Body of pancreas (tissue), 4 donors: ENCODE measurements around the gene CCDC60. TPM values are rescaled to one million over a fixed set of nuclear protein-coding genes. Genes with fewer than 3 reads are reported as not detected.

Source experiments
- ATAC-seq: fragments of 150-250 bp; one replicate; pipeline ENCODE4 v1.9.1; 2016
- DNase-seq, 4 donors: peaks; one replicate each; pipeline ENCODE4 v3.0.0-alpha.2; 2019
- H3K27ac ChIP-seq, 4 donors: fragments of 200-600 bp; sonication (generic); 1 replicate in 3 of 4; 2 replicates in 1 of 4; pipeline versions ENCODE4 v1.5.1 to v1.6.1; 2016 to 2019; ENCODE audit warnings: mild to moderate bottlenecking in 1 of 4, mixed read lengths in 1 of 4, moderate library complexity in 1 of 4
- H3K27me3 ChIP-seq, 2 donors: fragments of 200-600 bp; sonication (generic); one replicate each; pipeline ENCODE4 v1.6.0; 2016; ENCODE audit warnings: mild to moderate bottlenecking in 1 of 2
- H3K36me3 ChIP-seq, 2 donors: fragments of 200-600 bp; sonication (generic); replicated peaks in 1 of 2; 2 replicates each; pipeline ENCODE4 v1.5.1; 2016; ENCODE audit warnings: low read depth in 2 of 2; ENCODE audit not compliant: insufficient read depth in 1 of 2
- H3K4me1 ChIP-seq: fragments of 200-600 bp; sonication (generic); one replicate; pipeline ENCODE4 v1.6.0; 2016
- H3K4me3 ChIP-seq, 2 donors: fragments of 200-600 bp; sonication (generic); 1 replicate in 1 of 2; 2 replicates in 1 of 2; pipeline ENCODE4 v1.5.1; 2016 to 2019
- H3K9me3 ChIP-seq, 3 donors: fragments of 200-600 bp; sonication (generic); 1 replicate in 2 of 3; 2 replicates in 1 of 3; pipeline ENCODE4 v1.5.1; 2016
- POLR2A ChIP-seq, 3 donors: fragments of 450-650 bp; IDR thresholded peaks; one replicate each; pipeline ENCODE4 v1.6.1; 2016; ENCODE audit warnings: antibody characterized with exemption in 3 of 3, mild to moderate bottlenecking in 2 of 3
- WGBS, 2 donors: methylation state at CpG; one replicate each; pipeline ENCODE4 v1.1.5; 2017; 5-methylcytosine and 5-hydroxymethylcytosine counted together
- intact Hi-C: fragments of 100-400 bp; cut with DNase I; formaldehyde crosslinking; loops from one replicate; pipeline ENCODE4 v1.15.1; 2023
- total RNA-seq, 2 donors: library from RNA; depleted of rRNA; stranded (reverse); fragments of >200 nt; gene quantifications; one replicate each; pipeline ENCODE4 v1.1.0, GENCODE V29; 2016
- TF ChIP-seq, protein P1 (sequence below), 7 experiments: fragments of 450-650 bp in 4 of 7; fragments of 200-600 bp in 3 of 7; sonication (generic) in 3 of 7; IDR thresholded peaks; one replicate each; pipeline ENCODE4 v1.5.1; 2016 to 2019; ENCODE audit warnings: antibody characterized with exemption in 7 of 7

The CCDC60 gene
- total RNA-seq, 2 donors from 2014 or later: not detected

- H3K27me3 ChIP-seq: no peaks in the 10 kb centered on the region
- intact Hi-C loops: no loop called here
- no peak for DNase-seq
- no peaks in the 10 kb centered on the region for H3K4me1 ChIP-seq
- no peak for TF ChIP-seq POLR2A (IDR thresholded peaks at IDR 0.05)
- TF ChIP-seq, protein P1, sequence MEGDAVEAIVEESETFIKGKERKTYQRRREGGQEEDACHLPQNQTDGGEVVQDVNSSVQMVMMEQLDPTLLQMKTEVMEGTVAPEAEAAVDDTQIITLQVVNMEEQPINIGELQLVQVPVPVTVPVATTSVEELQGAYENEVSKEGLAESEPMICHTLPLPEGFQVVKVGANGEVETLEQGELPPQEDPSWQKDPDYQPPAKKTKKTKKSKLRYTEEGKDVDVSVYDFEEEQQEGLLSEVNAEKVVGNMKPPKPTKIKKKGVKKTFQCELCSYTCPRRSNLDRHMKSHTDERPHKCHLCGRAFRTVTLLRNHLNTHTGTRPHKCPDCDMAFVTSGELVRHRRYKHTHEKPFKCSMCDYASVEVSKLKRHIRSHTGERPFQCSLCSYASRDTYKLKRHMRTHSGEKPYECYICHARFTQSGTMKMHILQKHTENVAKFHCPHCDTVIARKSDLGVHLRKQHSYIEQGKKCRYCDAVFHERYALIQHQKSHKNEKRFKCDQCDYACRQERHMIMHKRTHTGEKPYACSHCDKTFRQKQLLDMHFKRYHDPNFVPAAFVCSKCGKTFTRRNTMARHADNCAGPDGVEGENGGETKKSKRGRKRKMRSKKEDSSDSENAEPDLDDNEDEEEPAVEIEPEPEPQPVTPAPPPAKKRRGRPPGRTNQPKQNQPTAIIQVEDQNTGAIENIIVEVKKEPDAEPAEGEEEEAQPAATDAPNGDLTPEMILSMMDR (IDR thresholded peaks at IDR 0.05): no peak
- no peaks in the 10 kb centered on the region for H3K36me3 ChIP-seq
- H3K4me3 ChIP-seq: no peak overlapping the region
- 61 to 63% methylated on average over 7 of the region's 7 CpGs for WGBS, 2 donors
- H3K27ac ChIP-seq: no peak overlapping the region
- no peak for ATAC-seq
- no peaks in the 10 kb centered on the region for H3K9me3 ChIP-seq
Measured at GRCh38 chr12:119372540-119372939, 38.0 kb downstream of the CCDC60 start.

DNA sequence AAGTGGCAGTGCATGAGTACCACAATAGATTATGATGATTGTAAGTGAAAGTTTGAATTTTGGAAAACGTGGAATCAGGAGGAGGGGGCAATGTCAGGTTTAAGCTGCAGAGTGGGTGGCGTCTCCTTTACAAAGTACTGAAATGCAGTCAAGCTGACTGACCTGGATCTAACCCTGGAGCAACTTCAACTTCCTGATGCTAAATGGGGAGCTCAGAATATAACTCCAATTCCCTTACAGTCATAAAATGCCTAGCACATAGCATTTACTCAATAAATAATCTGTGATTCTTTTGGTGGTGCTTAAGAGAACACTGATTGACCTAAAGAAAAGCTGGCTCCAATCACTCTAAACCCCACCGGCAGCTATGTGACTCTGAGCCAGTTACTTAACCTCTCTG, 38.5 kb downstream of the CCDC60 start:
- H3K4me3 ChIP-seq: no peak overlapping the region
- TF ChIP-seq, protein P1 (IDR thresholded peaks at IDR 0.05): no peak
- TF ChIP-seq POLR2A (IDR thresholded peaks at IDR 0.05): no peak
- no peaks in the 10 kb centered on the region for H3K36me3 ChIP-seq
- 60 to 66% methylated on average over 3 of the region's 3 CpGs for WGBS, 2 donors
- intact Hi-C loops: no loop called here
- no peaks in the 10 kb centered on the region for H3K9me3 ChIP-seq
- no peak for DNase-seq
- no peak overlapping the region for H3K27ac ChIP-seq
- no peaks in the 10 kb centered on the region for H3K4me1 ChIP-seq
- ATAC-seq: no peak
- H3K27me3 ChIP-seq: no peaks in the 10 kb centered on the region

- TF ChIP-seq, protein P1 (IDR thresholded peaks at IDR 0.05): no peak
- no peak for TF ChIP-seq POLR2A (IDR thresholded peaks at IDR 0.05)
- intact Hi-C loops: no loop called here
- ATAC-seq: no peak
Measured at GRCh38 chr12:119373666-119374065, 39.1 kb downstream of the CCDC60 start.

GRCh38 chr12:119374635-119375034, 40.1 kb downstream of the CCDC60 start:
- H3K36me3 ChIP-seq: no peaks in the 10 kb centered on the region
- no peak for TF ChIP-seq POLR2A (IDR thresholded peaks at IDR 0.05)
- TF ChIP-seq, protein P1 (IDR thresholded peaks at IDR 0.05): no peak
- no peaks in the 10 kb centered on the region for H3K4me1 ChIP-seq
- no peak overlapping the region for H3K27ac ChIP-seq
- no peak for ATAC-seq
- H3K4me3 ChIP-seq: no peak overlapping the region
- no peaks in the 10 kb centered on the region for H3K27me3 ChIP-seq
- whole genome bisulfite sequencing, 2 donors: 68 to 74% methylated on average over 4 of the region's 4 CpGs
- no peaks in the 10 kb centered on the region for H3K9me3 ChIP-seq
- intact Hi-C loops: no loop called here
- no peak for DNase-seq

More at GRCh38 chr12:119373666-119374065, 39.1 kb downstream of the CCDC60 start:
- Histone ChIP-seq H3K36me3 (no peaks in the 10 kb centered on the region), H3K27ac (no peak overlapping the region), H3K9me3 (no peaks in the 10 kb centered on the region), H3K4me3 (no peak overlapping the region), H3K4me1 (no peaks in the 10 kb centered on the region), H3K27me3 (no peaks in the 10 kb centered on the region)
- WGBS, 2 donors: 16 to 20% methylated on average over 2 of the region's 2 CpGs
- no peak for DNase-seq

GRCh38 chr12:119375075-119375882, 40.8 kb downstream of the CCDC60 start:
- whole genome bisulfite sequencing, 2 donors: 38% methylated on average over 7 of the region's 7 CpGs
- Histone ChIP-seq H3K27ac (no peak overlapping the region), H3K9me3 (no peaks in the 10 kb centered on the region), H3K4me3 (no peak overlapping the region), H3K4me1 (no peaks in the 10 kb centered on the region), H3K27me3 (no peaks in the 10 kb centered on the region), H3K36me3 (no peaks in the 10 kb centered on the region)
- ATAC-seq: no peak
- intact Hi-C loops: no loop called here
- TF ChIP-seq, protein P1 (IDR thresholded peaks at IDR 0.05): no peak
- DNase-seq: peak in 1 of 4 donors; percentile 25
